GM12878 (cell line): ENCODE measurements around the gene FAM156A. TPM values are rescaled to one million over a fixed set of nuclear protein-coding genes. Genes with fewer than 3 reads are reported as not detected.

Experiments
- BHLHE40 ChIP-seq, 2 experiments: fragments of 450-650 bp in 1 of 2; IDR thresholded peaks; 2 replicates each; pipeline ENCODE4 v1.6.1; 2011 to 2017; ENCODE audit warnings: low read depth in 2 of 2, borderline replicate concordance in 1 of 2, improper control_type of control experiment in 1 of 2, low read length in 1 of 2, mild to moderate bottlenecking in 1 of 2
- CBX3 ChIP-seq: fragments of 200-600 bp; sonication (generic); IDR thresholded peaks from 2 replicates; pipeline ENCODE4 v1.6.1; 2016; ENCODE audit warnings: low read depth, borderline replicate concordance
- CEBPZ ChIP-seq: fragments of 150-350 bp; IDR thresholded peaks from 2 replicates; pipeline ENCODE4 v1.6.1; 2016; ENCODE audit warnings: low read depth, low read length
- CHD4 ChIP-seq: fragments of 200-600 bp; sonication (generic); IDR thresholded peaks from 2 replicates; pipeline ENCODE4 v1.6.1; 2016; ENCODE audit warnings: mild to moderate bottlenecking
- EGR1 ChIP-seq, 2 experiments: IDR thresholded peaks; 1 replicate in 1 of 2; 2 replicates in 1 of 2; pipeline ENCODE4 v1.6.1; 2011 to 2012; ENCODE audit warnings: low read depth in 2 of 2, low read length in 2 of 2, borderline replicate concordance in 1 of 2, mild to moderate bottlenecking in 1 of 2, moderate library complexity in 1 of 2
- FOXK2 ChIP-seq: fragments of 450-650 bp; IDR thresholded peaks from 2 replicates; pipeline ENCODE4 v1.6.1; 2017; ENCODE audit warnings: mild to moderate bottlenecking, moderate library complexity
- HCFC1 ChIP-seq: fragments of 150-350 bp; IDR thresholded peaks from 2 replicates; pipeline ENCODE4 v1.6.1; 2014; ENCODE audit warnings: low read length
- HDAC2 ChIP-seq: fragments of 200-600 bp; sonication (generic); IDR thresholded peaks from 2 replicates; pipeline ENCODE4 v1.6.1; 2017
- NFIC ChIP-seq: IDR thresholded peaks from 2 replicates; pipeline ENCODE4 v1.6.1; 2012; ENCODE audit warnings: low read depth, mild to moderate bottlenecking, inconsistent platforms, low read length, moderate library complexity
- NFXL1 ChIP-seq: fragments of 450-650 bp; IDR thresholded peaks from 2 replicates; pipeline ENCODE4 v1.6.1; 2017; ENCODE audit warnings: antibody characterized with exemption, mild to moderate bottlenecking, borderline replicate concordance
- NFYA ChIP-seq: IDR thresholded peaks from 2 replicates; pipeline ENCODE4 v1.6.1; 2011; ENCODE audit warnings: low read depth, mild to moderate bottlenecking, low read length, improper control_type of control experiment, borderline replicate concordance
- POLR2AphosphoS2 ChIP-seq: IDR thresholded peaks from 2 replicates; pipeline ENCODE4 v1.6.1; 2011; ENCODE audit warnings: low read depth, mild to moderate bottlenecking, low read length, improper control_type of control experiment, moderate library complexity
- RUNX3 ChIP-seq: IDR thresholded peaks from 2 replicates; pipeline ENCODE4 v1.6.1; 2012; ENCODE audit warnings: low read length, inconsistent platforms
- SMAD5 ChIP-seq: IDR thresholded peaks from 2 replicates; pipeline ENCODE4 v1.6.1; 2016; ENCODE audit warnings: antibody characterized with exemption, low read depth
- SMC3 ChIP-seq: IDR thresholded peaks from 2 replicates; pipeline ENCODE4 v1.6.1; 2011; ENCODE audit warnings: low read length, improper control_type of control experiment, borderline replicate concordance
- SRF ChIP-seq, 2 experiments: IDR thresholded peaks; 2 replicates each; pipeline ENCODE4 v1.6.1; 2011; ENCODE audit warnings: low read depth in 2 of 2, low read length in 2 of 2, mild to moderate bottlenecking in 1 of 2, moderate library complexity in 1 of 2
- TAF1 ChIP-seq: IDR thresholded peaks from 2 replicates; pipeline ENCODE4 v1.6.1; 2011; ENCODE audit warnings: mild to moderate bottlenecking, low read depth, low read length, borderline replicate concordance
- ZNF207 ChIP-seq: fragments of 450-650 bp; IDR thresholded peaks from 2 replicates; pipeline ENCODE4 v1.6.1; 2014; ENCODE audit warnings: antibody characterized with exemption, mild to moderate bottlenecking, borderline replicate concordance
- ZSCAN29 ChIP-seq: fragments of 450-650 bp; IDR thresholded peaks from 2 replicates; pipeline ENCODE4 v1.6.1; 2017; ENCODE audit warnings: mild to moderate bottlenecking, moderate library complexity
- polyA plus RNA-seq, 11 experiments: library from polyadenylated mRNA; depleted of rRNA in 4 of 11; unstranded in 6 of 11; stranded (reverse) in 5 of 11; fragments of >200 nt; fragmentation: Nextera tagmentation in 4 of 11; fragmentation: Illumina TruSeq in 1 of 11; extraction: Ambion mirVana in 4 of 11; extraction: Trizol in 1 of 11; gene quantifications; 1 replicate in 1 of 11; 2 replicates in 10 of 11; pipeline versions ENCODE4 v1.2.1 to v1.2.3, GENCODE V29; 2011 to 2016; ENCODE audit warnings: inconsistent platforms in 2 of 11, missing spikeins in 2 of 11, low read depth in 1 of 11
- total RNA-seq, 4 experiments: library from RNA; depleted of rRNA in 3 of 4; stranded (reverse); fragments of >200 nt in 3 of 4; fragmentation: Illumina TruSeq in 1 of 4; extraction: Trizol in 1 of 4; gene quantifications; 2 replicates each; pipeline versions ENCODE4 v1.2.1 to v1.2.3, GENCODE V29; 2013 to 2021
- TF ChIP-seq, protein P1 (sequence below): fragments of 450-650 bp; formaldehyde crosslinking; IDR thresholded peaks from 2 replicates; pipeline ENCODE4 v1.4.0; 2022; ENCODE audit warnings: mild to moderate bottlenecking, moderate library complexity
- TF ChIP-seq, protein P2 (sequence below), 3 experiments: IDR thresholded peaks in 2 of 3; conservative IDR thresholded peaks in 1 of 3; 2 replicates each; pipeline ENCODE4 v1.5.1; 2011; ENCODE audit warnings: low read depth in 3 of 3, low read length in 3 of 3, mild to moderate bottlenecking in 3 of 3, control low read depth in 2 of 3, moderate library complexity in 2 of 3, inconsistent platforms in 1 of 3, mixed read lengths in 1 of 3; ENCODE audit not compliant: control insufficient read depth in 2 of 3, insufficient read depth in 1 of 3; ENCODE audit errors: extremely low read depth in 1 of 3

FAM156A gene
- total and polyA plus RNA-seq, 10 of the 15 experiments (the other 5 are each of a cell fraction or from before 2014, with no cell fraction given) = 2.9 to 25.2 (median 16.3) TPM

- no peak for TF ChIP-seq EGR1 (IDR thresholded peaks at IDR 0.05; ENCODE audit: borderline replicate concordance in 1 of 2, low read depth in 2 of 2, low read length in 2 of 2)
- TF ChIP-seq SMC3 = peak; percentile 25; the same call in 1 of the 2 replicates
- TF ChIP-seq CHD4 = no peak
- TF ChIP-seq ZNF207 = no peak; the same call in 1 of the 2 replicates
- TF ChIP-seq CEBPZ = 0 out of 2 replicates have a peak, but pooled peaks have one; percentile 26
- no peak for TF ChIP-seq ZSCAN29
- TF ChIP-seq SRF (IDR thresholded peaks at IDR 0.05; ENCODE audit: low read depth in 2 of 2, low read length in 2 of 2) = peak in 1 of 2 experiments; percentile 25; a peak in 1 of 4 replicates
- TF ChIP-seq SMAD5 = no peak
- peak; percentile 84 for TF ChIP-seq RUNX3
- peak; percentile 64 for TF ChIP-seq HCFC1
- TF ChIP-seq POLR2AphosphoS2 = no peak
- peak; percentile 27; the same call in 1 of the 2 replicates for TF ChIP-seq TAF1
- TF ChIP-seq NFXL1 = no peak
- peak; percentile 98 for TF ChIP-seq FOXK2
- TF ChIP-seq BHLHE40 (IDR thresholded peaks at IDR 0.05; ENCODE audit: borderline replicate concordance in 1 of 2, low read depth in 2 of 2, low read length in 1 of 2) = peak; percentile 91 to 94
- no peak for TF ChIP-seq NFYA
- TF ChIP-seq HDAC2 = no peak
- TF ChIP-seq CBX3 = no peak
- TF ChIP-seq NFIC = no peak
- TF ChIP-seq, protein P1, sequence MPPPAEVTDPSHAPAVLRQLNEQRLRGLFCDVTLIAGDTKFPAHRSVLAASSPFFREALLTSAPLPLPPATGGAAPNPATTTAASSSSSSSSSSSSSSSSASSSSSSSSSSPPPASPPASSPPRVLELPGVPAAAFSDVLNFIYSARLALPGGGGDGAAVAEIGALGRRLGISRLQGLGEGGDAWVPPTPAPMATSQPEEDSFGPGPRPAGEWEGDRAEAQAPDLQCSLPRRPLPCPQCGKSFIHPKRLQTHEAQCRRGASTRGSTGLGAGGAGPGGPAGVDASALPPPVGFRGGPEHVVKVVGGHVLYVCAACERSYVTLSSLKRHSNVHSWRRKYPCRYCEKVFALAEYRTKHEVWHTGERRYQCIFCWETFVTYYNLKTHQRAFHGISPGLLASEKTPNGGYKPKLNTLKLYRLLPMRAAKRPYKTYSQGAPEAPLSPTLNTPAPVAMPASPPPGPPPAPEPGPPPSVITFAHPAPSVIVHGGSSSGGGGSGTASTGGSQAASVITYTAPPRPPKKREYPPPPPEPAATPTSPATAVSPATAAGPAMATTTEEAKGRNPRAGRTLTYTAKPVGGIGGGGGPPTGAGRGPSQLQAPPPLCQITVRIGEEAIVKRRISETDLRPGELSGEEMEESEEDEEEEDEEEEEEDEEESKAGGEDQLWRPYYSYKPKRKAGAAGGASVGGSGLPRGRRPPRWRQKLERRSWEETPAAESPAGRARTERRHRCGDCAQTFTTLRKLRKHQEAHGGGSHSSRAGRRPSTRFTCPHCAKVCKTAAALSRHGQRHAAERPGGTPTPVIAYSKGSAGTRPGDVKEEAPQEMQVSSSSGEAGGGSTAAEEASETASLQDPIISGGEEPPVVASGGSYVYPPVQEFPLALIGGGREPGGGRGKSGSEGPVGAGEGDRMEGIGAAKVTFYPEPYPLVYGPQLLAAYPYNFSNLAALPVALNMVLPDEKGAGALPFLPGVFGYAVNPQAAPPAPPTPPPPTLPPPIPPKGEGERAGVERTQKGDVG (CRISPR knock-in tag) = no peak
- TF ChIP-seq, protein P2, sequence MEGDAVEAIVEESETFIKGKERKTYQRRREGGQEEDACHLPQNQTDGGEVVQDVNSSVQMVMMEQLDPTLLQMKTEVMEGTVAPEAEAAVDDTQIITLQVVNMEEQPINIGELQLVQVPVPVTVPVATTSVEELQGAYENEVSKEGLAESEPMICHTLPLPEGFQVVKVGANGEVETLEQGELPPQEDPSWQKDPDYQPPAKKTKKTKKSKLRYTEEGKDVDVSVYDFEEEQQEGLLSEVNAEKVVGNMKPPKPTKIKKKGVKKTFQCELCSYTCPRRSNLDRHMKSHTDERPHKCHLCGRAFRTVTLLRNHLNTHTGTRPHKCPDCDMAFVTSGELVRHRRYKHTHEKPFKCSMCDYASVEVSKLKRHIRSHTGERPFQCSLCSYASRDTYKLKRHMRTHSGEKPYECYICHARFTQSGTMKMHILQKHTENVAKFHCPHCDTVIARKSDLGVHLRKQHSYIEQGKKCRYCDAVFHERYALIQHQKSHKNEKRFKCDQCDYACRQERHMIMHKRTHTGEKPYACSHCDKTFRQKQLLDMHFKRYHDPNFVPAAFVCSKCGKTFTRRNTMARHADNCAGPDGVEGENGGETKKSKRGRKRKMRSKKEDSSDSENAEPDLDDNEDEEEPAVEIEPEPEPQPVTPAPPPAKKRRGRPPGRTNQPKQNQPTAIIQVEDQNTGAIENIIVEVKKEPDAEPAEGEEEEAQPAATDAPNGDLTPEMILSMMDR (IDR thresholded peaks at IDR 0.05 in 2 of 3, conservative IDR thresholded peaks at IDR 0.05 in 1 of 3; ENCODE audit: control insufficient read depth in 2 of 3, extremely low read depth in 1 of 3, insufficient read depth in 1 of 3, low read depth in 3 of 3, low read length in 3 of 3) = peak; percentile 43 to 61 (median 60)
Observed at GRCh38 chrX:52995135-52995986, 37.0 kb upstream of the FAM156A start (continued).
